ENCODE results near the gene NUTM2D.
"Not testable (repeated sequence)": the region's sequence is repeated elsewhere in the genome, so short reads cannot be mapped to it uniquely, and the experiment has no call there.

- TF ChIP-seq CTCF (IDR thresholded peaks at IDR 0.05 in 2 of 3, conservative IDR thresholded peaks at IDR 0.05 in 1 of 3; ENCODE audit: control insufficient read depth in 2 of 3, extremely low read depth in 1 of 3, insufficient read depth in 1 of 3, low read depth in 3 of 3, low read length in 3 of 3); ASH2L (IDR thresholded peaks at IDR 0.05; ENCODE audit: borderline replicate concordance, low read depth); FOXK2 (IDR thresholded peaks at IDR 0.05); USF1 (IDR thresholded peaks at IDR 0.05; ENCODE audit: borderline replicate concordance, extremely low read length, insufficient read depth, low read depth, low read length); YY1 (IDR thresholded peaks at IDR 0.05; ENCODE audit: low read depth, low read length); POLR2AphosphoS5 (IDR thresholded peaks at IDR 0.05; ENCODE audit: low read length); TCF12 (IDR thresholded peaks at IDR 0.05; ENCODE audit: low read depth, low read length): not testable (repeated sequence)
Observed at GRCh38 chr10:87369514-87370112, 12.1 kb downstream of the NUTM2D start.

Data from GM12878 (cell line).